Uterus (tissue), 4 donors: ENCODE data around the gene MRFAP1. TPM values are rescaled to one million over a fixed set of nuclear protein-coding genes. Genes with fewer than 3 reads are reported as not detected.

Source experiments
- DNase-seq, 2 donors: peaks; one replicate each; pipeline ENCODE4 v3.0.0-alpha.2; 2019 to 2020
- H3K27ac ChIP-seq, 2 donors: fragments of 200-600 bp; sonication (generic); 1 replicate in 1 of 2; 2 replicates in 1 of 2; pipeline ENCODE4 v1.5.1; 2016 to 2018
- H3K27me3 ChIP-seq, 2 donors: fragments of 200-600 bp; sonication (generic); one replicate each; pipeline ENCODE4 v1.5.1; 2018 to 2019; ENCODE audit warnings: control low read depth in 1 of 2
- H3K36me3 ChIP-seq, 2 donors: fragments of 200-600 bp; sonication (generic); one replicate each; pipeline ENCODE4 v1.5.1; 2019; ENCODE audit warnings: control low read depth in 1 of 2
- H3K4me1 ChIP-seq, 2 donors: fragments of 200-600 bp; sonication (generic); one replicate each; pipeline ENCODE4 v1.5.1; 2018 to 2019; ENCODE audit warnings: control low read depth in 1 of 2
- H3K4me3 ChIP-seq, 2 donors: fragments of 200-600 bp; sonication (generic); 1 replicate in 1 of 2; 2 replicates in 1 of 2; pipeline ENCODE4 v1.5.1; 2018 to 2019; ENCODE audit warnings: mild to moderate bottlenecking in 1 of 2
- H3K9me3 ChIP-seq, 2 donors: fragments of 200-600 bp; sonication (generic); one replicate each; pipeline ENCODE4 v1.5.1; 2019; ENCODE audit warnings: control low read depth in 1 of 2
- CTCF ChIP-seq, 4 experiments: fragments of 200-600 bp in 2 of 4; fragments of 450-650 bp in 2 of 4; sonication (generic) in 2 of 4; IDR thresholded peaks; one replicate each; pipeline ENCODE4 v1.5.1; 2016 to 2019; ENCODE audit warnings: antibody characterized with exemption in 4 of 4, mild to moderate bottlenecking in 2 of 4, moderate library complexity in 1 of 4
- POLR2A ChIP-seq, 2 donors: fragments of 450-650 bp; IDR thresholded peaks; one replicate each; pipeline ENCODE4 v1.6.1; 2016; ENCODE audit warnings: antibody characterized with exemption in 2 of 2, mild to moderate bottlenecking in 1 of 2, moderate library complexity in 1 of 2
- intact Hi-C: fragments of 100-400 bp; cut with DNase I; formaldehyde crosslinking; loops from one replicate; pipeline ENCODE4 v1.15.1; 2023; ENCODE audit warnings: low total_unique reads
- total RNA-seq, 4 donors: library from RNA; depleted of rRNA in 3 of 4; stranded (reverse); fragments of >200 nt in 3 of 4; gene quantifications; one replicate each; pipeline versions ENCODE4 v1.1.0 to v1.2.4, GENCODE V29; 2014 to 2023
- donor health status: DM: yes; HTN: yes; CAD: no.

The MRFAP1 gene
- total RNA-seq, 4 donors from 2014 or later: 29.2 to 263 (median 174) TPM

GRCh38 chr4:6688879-6689505 is 48.5 kb downstream of the MRFAP1 start:
- TF ChIP-seq CTCF (IDR thresholded peaks at IDR 0.05): no peak
- TF ChIP-seq POLR2A (IDR thresholded peaks at IDR 0.05): no peak
- Histone ChIP-seq H3K4me1 (no peaks in the 10 kb centered on the region), H3K27ac (peak overlapping the region in 1 of 2 donors; percentile 13), H3K36me3 (no peaks in the 10 kb centered on the region), H3K9me3 (no peaks in the 10 kb centered on the region), H3K4me3 (no peak overlapping the region), H3K27me3 (no peaks in the 10 kb centered on the region)
- no peak for DNase-seq
- intact Hi-C loops: no loop called here

- DNase-seq: no peak
- Histone ChIP-seq H3K4me3 (no peak overlapping the region), H3K9me3 (no peaks in the 10 kb centered on the region), H3K4me1 (no peaks in the 10 kb centered on the region), H3K27me3 (no peaks in the 10 kb centered on the region), H3K36me3 (no peaks in the 10 kb centered on the region), H3K27ac (no peak overlapping the region)
- intact Hi-C loops: no loop called here
- no peak for TF ChIP-seq POLR2A (IDR thresholded peaks at IDR 0.05)
- no peak for TF ChIP-seq CTCF (IDR thresholded peaks at IDR 0.05)
Observed at GRCh38 chr4:6689506-6689960, 49.0 kb downstream of the MRFAP1 start.

Other genes starting within 250 kb of the MRFAP1 start
- 10 to 100 TPM in 3 of 4 donors, 1 to 10 TPM in 1; 2.9 to 49.1 (median 27.3) TPM for gene PPP2R2C, start 168.1 kb upstream of the MRFAP1 start, total RNA-seq
- 10 to 100 TPM; 14.8 to 30.8 (median 19.2) TPM for gene MAN2B2, start 65.5 kb upstream of the MRFAP1 start, total RNA-seq
- gene S100P, start 53.2 kb downstream of the MRFAP1 start, total RNA-seq: 1 to 10 TPM in 1 of 4 donors, under 1 TPM in 1, not detected in 2; 0.26 to 1.3 TPM
- gene MRFAP1L1, start 69.2 kb downstream of the MRFAP1 start, total RNA-seq: 10 to 100 TPM; 56.9 to 99.9 (median 71.7) TPM
- gene BLOC1S4, start 75.5 kb downstream of the MRFAP1 start, total RNA-seq: 10 to 100 TPM in 2 of 4 donors, 1 to 10 TPM in 2; 8.5 to 26.6 (median 11.7) TPM
- gene KIAA0232, start 142.0 kb downstream of the MRFAP1 start, total RNA-seq: 10 to 100 TPM; 13.8 to 78.8 (median 43.4) TPM